A673 (cell line): ENCODE data around the gene PDE4B.

Source experiments
- CTCF ChIP-seq: fragments of 300-800, 200-600 bp; sonication (generic); conservative IDR thresholded peaks from 2 replicates; pipeline ENCODE4 v1.5.1; 2017; ENCODE audit warnings: low read depth, mild to moderate bottlenecking, antibody characterized with exemption, low read length, moderate library complexity, mixed read lengths
- EZH2 ChIP-seq: fragments of 200-600 bp; sonication (generic); IDR thresholded peaks from 2 replicates; pipeline ENCODE4 v1.6.1; 2017; ENCODE audit warnings: borderline replicate concordance, low read depth, mild to moderate bottlenecking, mixed read lengths, antibody characterized with exemption, low read length; ENCODE audit not compliant: poor library complexity, severe bottlenecking

DNA sequence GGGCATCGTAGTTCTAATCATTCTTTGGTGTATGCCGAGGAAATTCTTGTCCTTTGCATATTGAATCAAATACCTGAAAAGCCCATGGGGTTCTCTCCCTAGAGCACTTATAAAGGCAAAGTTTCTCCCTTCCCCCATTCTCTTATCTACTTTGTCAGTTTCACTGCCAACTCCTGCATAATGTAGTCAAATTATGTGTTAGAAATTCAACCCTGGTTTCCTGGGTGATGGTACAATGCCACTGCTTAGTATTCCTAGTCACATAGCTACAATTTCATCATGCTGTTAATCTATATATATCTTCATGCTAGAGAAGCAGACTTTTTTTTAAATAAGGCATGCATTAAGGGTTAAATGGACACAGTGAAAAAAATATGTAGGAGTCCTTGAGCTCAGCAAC, 119.0 kb downstream of the PDE4B start:
- TF ChIP-seq CTCF (no peak), EZH2 (no peak)
